GM13976 (cell line): Measurements from ENCODE around the gene REV3L.

Source experiments
- DNase-seq: peaks from one replicate; pipeline ENCODE4 v3.0.0; 2012; ENCODE audit warnings: low spot score
- CTCF ChIP-seq: IDR thresholded peaks from 2 replicates; pipeline ENCODE4 v1.5.1; 2012; ENCODE audit warnings: borderline replicate concordance, mild to moderate bottlenecking; ENCODE audit not compliant: insufficient read depth; ENCODE audit errors: extremely low read depth, missing control alignments, control extremely low read depth
- in situ Hi-C: fragments of 300-500 bp; cut with MboI; formaldehyde crosslinking; loops from one replicate; pipeline ENCODE4 v1.12.0; 2022; ENCODE audit warnings: low sequenced_read_pairs, mixed read lengths, inconsistent platforms; ENCODE audit not compliant: unreplicated experiment

Gene REV3L

DNA sequence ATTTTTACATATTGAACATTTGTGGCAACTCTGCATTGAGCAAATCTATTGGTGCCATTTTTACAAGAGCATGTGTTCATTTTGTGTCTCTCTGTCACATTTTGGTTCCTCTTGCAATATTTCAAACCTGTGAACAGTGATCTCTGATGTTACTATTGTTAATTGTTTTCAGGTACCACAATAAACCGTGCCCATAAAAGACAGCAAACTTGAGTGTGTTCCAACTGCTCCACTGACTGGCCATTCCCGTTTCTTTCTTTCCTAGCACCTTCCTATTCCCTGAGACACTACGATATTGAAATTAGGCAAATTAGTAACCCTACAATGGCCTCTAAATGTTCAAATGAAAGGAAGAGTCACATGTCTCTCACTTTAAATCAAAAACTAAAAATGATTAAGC, 79.6 kb downstream of the REV3L start:
- in situ Hi-C loops: no loop called here
- TF ChIP-seq CTCF: no peak
- DNase-seq: no peak

GRCh38 chr6:111399626-111400025, 83.4 kb downstream of the REV3L start:
- TF ChIP-seq CTCF: no peak
- DNase-seq: no peak
- in situ Hi-C loops: no loop called here

DNA sequence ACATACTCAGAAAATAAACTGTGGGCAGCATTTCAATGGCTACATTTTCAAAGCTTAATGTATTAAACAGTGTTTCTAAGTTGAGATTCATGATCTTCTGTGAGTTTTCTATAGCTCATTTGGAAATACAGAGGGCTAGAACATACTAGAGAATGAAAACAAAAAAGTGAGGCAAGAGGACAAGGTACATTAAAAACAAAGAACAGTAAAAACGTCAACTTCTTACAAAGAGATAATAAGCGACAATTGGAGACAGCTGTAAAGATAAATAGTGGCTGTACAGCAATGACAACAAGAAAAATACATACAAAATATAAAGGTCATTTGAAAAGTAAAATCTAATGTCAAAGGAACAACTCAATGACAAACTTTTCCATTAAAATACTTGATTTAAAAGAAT, 94.3 kb downstream of the REV3L start:
- no peak for DNase-seq
- TF ChIP-seq CTCF: no peak
- in situ Hi-C loops: no loop called here

DNA sequence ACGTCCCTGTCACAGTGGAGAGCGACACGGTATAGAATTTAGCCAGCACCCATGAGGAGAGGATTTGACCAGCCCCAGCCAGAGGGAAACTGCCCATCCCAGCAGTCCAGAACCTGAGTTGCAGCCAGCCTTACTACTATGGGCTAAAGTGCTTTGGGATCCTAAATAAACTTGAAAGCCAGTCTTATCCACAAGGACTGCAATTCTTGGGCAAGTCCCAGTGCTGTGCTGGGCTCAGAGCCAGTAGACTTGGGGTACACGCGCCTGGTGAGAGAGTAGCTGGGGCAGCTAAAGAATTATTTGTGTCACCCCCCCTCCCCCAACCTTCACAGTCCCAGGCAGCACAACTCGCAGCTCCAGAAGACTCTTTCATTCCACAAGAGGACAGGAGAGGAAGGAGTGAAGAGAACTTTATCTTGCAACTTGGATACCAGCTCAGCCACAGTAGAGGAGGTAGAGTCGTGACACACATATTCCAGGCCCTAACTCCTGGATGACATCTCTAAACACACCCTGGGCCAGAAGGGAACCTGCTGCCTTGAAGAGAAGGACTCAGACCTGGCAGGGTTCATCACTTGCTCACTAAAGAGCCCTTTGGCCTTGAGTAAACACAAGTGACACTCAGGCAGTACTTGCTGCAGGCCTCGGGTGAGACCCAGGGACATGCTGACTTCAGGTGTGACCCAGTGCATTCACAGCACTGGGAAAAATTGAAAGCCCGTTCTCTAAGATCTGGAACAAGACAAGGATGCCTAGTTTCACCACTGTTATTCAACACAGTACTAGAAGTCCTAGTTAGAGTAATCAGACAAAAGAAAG, 100.3 kb downstream of the REV3L start:
- in situ Hi-C loops: no loop called here
- no peak for DNase-seq
- TF ChIP-seq CTCF: no peak

DNA sequence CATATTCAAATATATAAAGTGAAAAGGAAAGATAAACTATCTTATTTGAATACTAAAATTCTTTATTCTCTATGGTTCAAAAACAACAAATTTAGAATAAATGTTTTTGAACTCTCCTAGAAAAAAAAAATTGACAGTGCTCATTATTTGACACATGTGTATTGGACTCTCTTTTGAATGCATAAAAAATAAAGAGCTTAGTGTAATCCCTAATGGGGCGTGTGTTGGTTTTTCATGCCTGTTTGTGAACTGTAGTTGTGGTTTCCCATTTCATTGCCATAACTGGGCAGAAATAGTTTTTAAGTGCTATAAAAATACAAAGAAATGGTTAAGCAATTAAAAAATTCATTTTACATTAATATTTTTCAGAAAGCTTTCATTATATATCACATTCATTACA, 101.3 kb downstream of the REV3L start:
- no peak for DNase-seq
- in situ Hi-C loops: no loop called here
- TF ChIP-seq CTCF: no peak

- no peak for TF ChIP-seq CTCF
- in situ Hi-C loops: no loop called here
- DNase-seq: no peak
These were observed 101.9 kb downstream of the REV3L start for GRCh38 chr6:111381123-111381522.
